Measurements from ENCODE around the gene PAQR7.
A peak's percentile ranks its signal among the peaks of the same experiment; 100 is the strongest.

The PAQR7 gene

GRCh38 chr1:25872713-25873112, 2.8 kb downstream of the PAQR7 start:
- DNase-seq = no peak

- DNase-seq = no peak
Measured at GRCh38 chr1:25871704-25872494, 3.6 kb downstream of the PAQR7 start.

- DNase-seq = no peak
Measured at GRCh38 chr1:25871086-25871703, 4.3 kb downstream of the PAQR7 start.

GRCh38 chr1:25870614-25871013, 4.9 kb downstream of the PAQR7 start:
- DNase-seq = no peak

- DNase-seq = no peak
Measured at GRCh38 chr1:25869909-25870606, 5.5 kb downstream of the PAQR7 start.

- no peak for DNase-seq
Measured at GRCh38 chr1:25867210-25867991, 8.1 kb downstream of the PAQR7 start.

- DNase-seq = no peak
Measured at GRCh38 chr1:25866288-25866687, 9.2 kb downstream of the PAQR7 start.

GRCh38 chr1:25864434-25864833, 11.1 kb downstream of the PAQR7 start:
- no peak for DNase-seq

- no peak for DNase-seq
Measured at GRCh38 chr1:25863486-25864262, 11.8 kb downstream of the PAQR7 start.

- no peak for DNase-seq
Measured at GRCh38 chr1:25862785-25863485, 12.6 kb downstream of the PAQR7 start.

- no peak for DNase-seq
Measured at GRCh38 chr1:25861316-25862286, 13.9 kb downstream of the PAQR7 start.

GRCh38 chr1:25858906-25859789, 16.4 kb downstream of the PAQR7 start, which contains the start of gene AUNIP:
AUNIP (minus strand) TSS chr1:25859457; CDS start chr1:25859357, 100 bp downstream.
- peak; percentile 88 for DNase-seq

- DNase-seq = no peak
Measured at GRCh38 chr1:25858494-25858893, 17.0 kb downstream of the PAQR7 start.

GRCh38 chr1:25856856-25857255, 18.7 kb downstream of the PAQR7 start:
- no peak for DNase-seq

GRCh38 chr1:25854554-25854953, 21.0 kb downstream of the PAQR7 start:
- no peak for DNase-seq

- no peak for DNase-seq
Measured at GRCh38 chr1:25848531-25848930, 27.0 kb downstream of the PAQR7 start.

- no peak for DNase-seq
Measured at GRCh38 chr1:25847929-25848328, 27.6 kb downstream of the PAQR7 start.

- DNase-seq = no peak
Measured at GRCh38 chr1:25845664-25846063, 29.8 kb downstream of the PAQR7 start.
